Vagina (tissue), 2 donors: ENCODE data around the gene MED16. TPM values are rescaled to one million over a fixed set of nuclear protein-coding genes. Genes with fewer than 3 reads are reported as not detected.

Source experiments
- DNase-seq, 2 donors: peaks; one replicate each; pipeline ENCODE4 v3.0.0-alpha.2; 2017; ENCODE audit errors: extremely low spot score in 2 of 2
- H3K27ac ChIP-seq: fragments of 200-600 bp; sonication (generic); one replicate; pipeline ENCODE4 v1.5.1; 2019
- H3K27me3 ChIP-seq: fragments of 200-600 bp; sonication (generic); one replicate; pipeline ENCODE4 v1.5.1; 2019
- H3K36me3 ChIP-seq, 2 donors: fragments of 200-600 bp; sonication (generic); one replicate each; pipeline ENCODE4 v1.5.1; 2017 to 2019
- H3K4me1 ChIP-seq: fragments of 200-600 bp; sonication (generic); one replicate; pipeline ENCODE4 v1.5.1; 2019
- H3K4me3 ChIP-seq, 2 donors: fragments of 200-600 bp; sonication (generic); 1 replicate in 1 of 2; 2 replicates in 1 of 2; pipeline ENCODE4 v1.5.1; 2016 to 2019
- H3K9me3 ChIP-seq: fragments of 200-600 bp; sonication (generic); one replicate; pipeline ENCODE4 v1.5.1; 2019
- POLR2A ChIP-seq, 2 donors: fragments of 450-650 bp; IDR thresholded peaks; one replicate each; pipeline ENCODE4 v1.6.1; 2017; ENCODE audit warnings: antibody characterized with exemption in 2 of 2, mild to moderate bottlenecking in 2 of 2, moderate library complexity in 2 of 2
- POLR2AphosphoS5 ChIP-seq, 2 donors: sonication (generic); formaldehyde crosslinking; IDR thresholded peaks; one replicate each; pipeline ENCODE4 v1.9.0; 2017; ENCODE audit warnings: antibody characterized with exemption in 2 of 2, mild to moderate bottlenecking in 2 of 2, low read depth in 1 of 2; ENCODE audit not compliant: insufficient read depth in 1 of 2
- intact Hi-C: fragments of 100-400 bp; cut with DNase I; formaldehyde crosslinking; loops from one replicate; pipeline ENCODE4 v1.15.1; 2023
- total RNA-seq: library from RNA; depleted of rRNA; stranded (reverse); fragments of >200 nt; gene quantifications from one replicate; pipeline ENCODE4 v1.2.3, GENCODE V29; 2016
- TF ChIP-seq, protein P1 (sequence below), 3 experiments: fragments of 450-650 bp in 2 of 3; fragments of 200-600 bp in 1 of 3; sonication (generic) in 1 of 3; IDR thresholded peaks; one replicate each; pipeline ENCODE4 v1.5.1; 2017 to 2019; ENCODE audit warnings: antibody characterized with exemption in 3 of 3, mild to moderate bottlenecking in 2 of 3, moderate library complexity in 2 of 3

Gene MED16
- total RNA-seq, 1 donor from 2014 or later = 46.9 TPM

DNA sequence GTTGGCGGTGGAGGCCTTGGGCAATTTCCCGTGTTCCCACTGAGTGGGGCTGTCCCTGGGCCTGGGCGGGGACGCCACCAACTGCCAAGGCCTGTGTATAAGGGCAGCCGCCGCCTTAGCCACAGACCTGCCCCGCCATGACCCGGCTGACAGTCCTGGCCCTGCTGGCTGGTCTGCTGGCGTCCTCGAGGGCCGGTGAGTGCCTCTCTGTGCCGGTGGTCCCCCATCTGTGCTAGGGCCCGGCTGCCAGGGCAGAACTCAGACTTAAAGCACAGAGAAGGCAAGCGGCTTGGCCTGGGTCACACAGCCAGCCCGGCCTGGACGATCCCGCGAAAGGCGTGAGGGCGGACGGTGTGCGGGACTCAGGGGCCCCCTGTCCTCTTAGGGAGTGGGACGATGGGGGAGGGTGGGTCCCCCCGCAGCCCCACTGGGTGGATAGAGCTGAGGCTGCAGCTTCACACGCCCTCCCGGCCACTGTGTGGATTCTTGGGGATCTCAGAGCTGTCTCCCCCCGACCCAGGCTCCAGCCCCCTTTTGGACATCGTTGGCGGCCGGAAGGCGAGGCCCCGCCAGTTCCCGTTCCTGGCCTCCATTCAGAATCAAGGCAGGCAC lies 65.2 kb downstream of the MED16 start, which contains the start of gene AZU1:
TSS of gene AZU1 (plus strand) at position 128 of the 612 bp plus-strand sequence. CDS start at position 138, 10 bp downstream.
- H3K4me3 ChIP-seq = no peak within 1 kb of the TSS
- intact Hi-C loops = no loop called here
- peaks cover 1% of the 10 kb centered on the region for H3K27me3 ChIP-seq
- H3K9me3 ChIP-seq = no peaks in the 10 kb centered on the region
- TF ChIP-seq, protein P1, sequence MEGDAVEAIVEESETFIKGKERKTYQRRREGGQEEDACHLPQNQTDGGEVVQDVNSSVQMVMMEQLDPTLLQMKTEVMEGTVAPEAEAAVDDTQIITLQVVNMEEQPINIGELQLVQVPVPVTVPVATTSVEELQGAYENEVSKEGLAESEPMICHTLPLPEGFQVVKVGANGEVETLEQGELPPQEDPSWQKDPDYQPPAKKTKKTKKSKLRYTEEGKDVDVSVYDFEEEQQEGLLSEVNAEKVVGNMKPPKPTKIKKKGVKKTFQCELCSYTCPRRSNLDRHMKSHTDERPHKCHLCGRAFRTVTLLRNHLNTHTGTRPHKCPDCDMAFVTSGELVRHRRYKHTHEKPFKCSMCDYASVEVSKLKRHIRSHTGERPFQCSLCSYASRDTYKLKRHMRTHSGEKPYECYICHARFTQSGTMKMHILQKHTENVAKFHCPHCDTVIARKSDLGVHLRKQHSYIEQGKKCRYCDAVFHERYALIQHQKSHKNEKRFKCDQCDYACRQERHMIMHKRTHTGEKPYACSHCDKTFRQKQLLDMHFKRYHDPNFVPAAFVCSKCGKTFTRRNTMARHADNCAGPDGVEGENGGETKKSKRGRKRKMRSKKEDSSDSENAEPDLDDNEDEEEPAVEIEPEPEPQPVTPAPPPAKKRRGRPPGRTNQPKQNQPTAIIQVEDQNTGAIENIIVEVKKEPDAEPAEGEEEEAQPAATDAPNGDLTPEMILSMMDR (IDR thresholded peaks at IDR 0.05) = no peak
- no peak for TF ChIP-seq POLR2A (IDR thresholded peaks at IDR 0.05)
- TF ChIP-seq POLR2AphosphoS5 (IDR thresholded peaks at IDR 0.05; ENCODE audit: insufficient read depth in 1 of 2, low read depth in 1 of 2) = no peak
- no peaks in the 10 kb centered on the region for H3K36me3 ChIP-seq
- no peak for DNase-seq
- no peaks in the 10 kb centered on the region for H3K4me1 ChIP-seq
- no peak within 1 kb of the TSS for H3K27ac ChIP-seq

DNA sequence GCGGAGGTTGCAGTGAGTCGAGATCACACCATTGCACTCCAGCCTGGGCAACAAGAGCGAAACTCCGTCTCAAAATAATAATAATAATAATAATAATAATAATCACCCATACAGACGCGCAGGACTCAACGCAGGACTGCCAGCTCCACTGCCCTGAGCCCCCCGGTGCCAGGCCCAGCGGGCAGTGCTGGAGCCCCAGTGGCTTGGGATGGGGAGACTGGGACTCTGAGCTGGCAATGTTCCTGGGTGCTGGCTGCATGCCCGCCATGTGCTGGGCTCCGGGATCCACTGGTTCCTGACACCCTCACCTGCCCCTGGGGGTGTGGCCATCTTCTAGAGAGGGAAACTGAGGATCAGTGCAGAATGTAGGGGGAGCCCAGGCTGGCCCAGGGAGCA lies 65.7 kb downstream of the MED16 start:
- Histone ChIP-seq H3K4me1 (peaks cover 3% of the 10 kb centered on the region), H3K27ac (no peak overlapping the region), H3K36me3 (no peaks in the 10 kb centered on the region), H3K9me3 (no peaks in the 10 kb centered on the region), H3K4me3 (no peak overlapping the region), H3K27me3 (peaks cover 6% of the 10 kb centered on the region)
- intact Hi-C loops = no loop called here
- TF ChIP-seq POLR2A (IDR thresholded peaks at IDR 0.05) (no peak), POLR2AphosphoS5 (IDR thresholded peaks at IDR 0.05; ENCODE audit: insufficient read depth in 1 of 2, low read depth in 1 of 2) (no peak)
- TF ChIP-seq, protein P1 (IDR thresholded peaks at IDR 0.05) = no peak
- no peak for DNase-seq

DNA sequence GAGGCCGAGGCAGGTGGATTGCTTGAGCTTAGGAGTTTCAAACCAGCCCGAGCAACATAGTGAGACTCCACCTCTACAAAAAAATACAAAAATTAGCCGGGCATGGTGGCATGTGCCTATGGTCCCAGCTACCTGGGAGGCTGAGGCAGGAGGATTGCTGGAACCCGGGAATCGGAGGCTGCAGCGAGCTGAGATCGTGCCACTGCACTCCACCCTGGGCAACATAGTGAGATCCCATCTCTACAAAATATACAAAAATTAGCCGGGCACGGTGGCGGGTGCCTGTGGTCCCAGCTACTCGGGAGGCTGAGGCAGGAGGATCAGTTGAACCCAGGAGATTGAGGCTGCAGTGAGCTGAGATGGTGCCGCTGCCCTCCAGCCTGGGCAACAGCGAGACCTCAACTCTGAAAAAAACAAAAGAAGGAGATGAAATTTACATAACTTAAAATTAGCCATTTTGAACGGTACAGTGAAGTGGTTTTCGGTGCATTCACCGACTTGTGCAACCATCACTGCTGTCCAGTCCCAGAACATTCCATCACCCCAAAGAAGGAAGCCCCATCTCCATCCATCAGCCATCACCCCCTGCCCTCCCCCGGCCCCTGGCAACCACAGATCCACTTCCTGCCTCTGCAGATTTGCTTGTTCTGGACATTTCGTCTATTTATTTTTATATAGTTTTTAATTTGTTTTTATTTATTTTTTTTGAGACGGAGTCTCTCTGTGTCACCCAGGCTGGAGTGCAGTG lies 66.9 kb downstream of the MED16 start:
- H3K9me3 ChIP-seq = no peaks in the 10 kb centered on the region
- TF ChIP-seq POLR2AphosphoS5 (IDR thresholded peaks at IDR 0.05; ENCODE audit: insufficient read depth in 1 of 2, low read depth in 1 of 2) (no peak), POLR2A (IDR thresholded peaks at IDR 0.05) (no peak)
- TF ChIP-seq, protein P1 (IDR thresholded peaks at IDR 0.05) = no peak
- no peak overlapping the region for H3K4me3 ChIP-seq
- H3K27ac ChIP-seq = no peak overlapping the region
- H3K27me3 ChIP-seq = peaks cover 18% of the 10 kb centered on the region
- intact Hi-C loops = no loop called here
- H3K4me1 ChIP-seq = peaks cover 15% of the 10 kb centered on the region
- H3K36me3 ChIP-seq = no peaks in the 10 kb centered on the region
- no peak for DNase-seq

DNA sequence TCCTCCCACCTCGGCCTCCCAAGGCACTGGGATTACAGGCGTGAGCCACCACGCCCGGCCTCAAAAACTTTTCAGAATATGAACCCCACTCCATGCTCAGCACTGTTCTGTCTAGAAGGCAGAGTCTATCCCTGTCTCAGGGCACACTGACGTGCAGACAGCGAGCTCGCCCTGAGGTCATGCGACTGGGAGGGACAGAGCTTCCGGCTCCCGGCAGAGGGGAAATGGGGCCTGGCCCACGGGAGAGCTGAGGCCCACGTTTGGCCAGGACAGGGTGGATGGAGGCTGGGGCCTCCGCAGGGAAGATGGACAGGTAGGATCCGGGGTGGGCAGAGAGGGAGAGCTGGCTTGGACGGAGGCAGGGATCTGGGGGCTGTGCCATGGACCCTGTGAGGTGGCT lies 68.1 kb downstream of the MED16 start:
- Histone ChIP-seq H3K36me3 (no peaks in the 10 kb centered on the region), H3K9me3 (no peaks in the 10 kb centered on the region), H3K4me1 (peaks cover 17% of the 10 kb centered on the region), H3K4me3 (no peak overlapping the region), H3K27me3 (peaks cover 19% of the 10 kb centered on the region), H3K27ac (no peak overlapping the region)
- no peak for TF ChIP-seq POLR2A (IDR thresholded peaks at IDR 0.05)
- no peak for TF ChIP-seq POLR2AphosphoS5 (IDR thresholded peaks at IDR 0.05; ENCODE audit: insufficient read depth in 1 of 2, low read depth in 1 of 2)
- intact Hi-C loops = no loop called here
- no peak for DNase-seq

DNA sequence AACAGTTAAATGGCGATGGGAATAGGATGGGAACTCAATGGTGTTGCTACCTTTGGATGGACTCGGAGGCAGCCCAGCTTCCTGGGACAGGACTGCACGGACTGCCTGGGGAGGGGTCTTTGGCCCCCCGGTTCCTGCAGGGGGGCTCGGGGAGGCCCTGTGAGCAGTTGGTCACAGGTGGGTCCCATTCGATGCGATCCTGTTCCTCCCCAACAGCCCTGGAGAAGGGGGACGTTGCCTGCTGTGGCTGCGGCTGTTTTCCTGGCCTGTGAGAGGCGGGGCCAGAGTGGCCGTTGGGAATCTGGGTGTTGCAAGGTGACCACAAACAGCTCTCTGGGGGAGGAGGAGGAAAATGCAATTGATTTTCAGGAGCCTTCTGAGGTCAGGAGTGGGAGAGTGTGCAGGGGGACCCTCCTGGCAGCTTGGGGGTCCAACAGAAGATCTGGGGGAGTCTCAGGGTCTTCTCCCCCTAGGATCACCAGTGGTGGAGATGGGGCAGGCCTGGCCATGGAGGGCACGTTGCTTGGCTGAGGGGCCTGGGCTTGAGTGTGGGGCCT lies 69.3 kb downstream of the MED16 start:
- no peak for TF ChIP-seq POLR2AphosphoS5 (IDR thresholded peaks at IDR 0.05; ENCODE audit: insufficient read depth in 1 of 2, low read depth in 1 of 2)
- no peak for TF ChIP-seq POLR2A (IDR thresholded peaks at IDR 0.05)
- TF ChIP-seq, protein P1 (IDR thresholded peaks at IDR 0.05) = no peak
- Histone ChIP-seq H3K4me1 (peaks cover 17% of the 10 kb centered on the region), H3K36me3 (no peaks in the 10 kb centered on the region), H3K4me3 (no peak overlapping the region), H3K27me3 (peaks cover 19% of the 10 kb centered on the region), H3K27ac (no peak overlapping the region), H3K9me3 (no peaks in the 10 kb centered on the region)
- intact Hi-C loops = no loop called here
- no peak for DNase-seq
